NCI-H1694 treated with DMSO at 0.1 percent for 48 hours (cell line): ENCODE measurements around the gene SNRPB.
"Not testable (repeated sequence)": the region's sequence is repeated elsewhere in the genome, so short reads cannot be mapped to it uniquely, and the experiment has no call there.

Experiments used
- DNase-seq: peaks from one replicate; lab custom pipeline; 2025; lab: John Stamatoyannopoulos, UW

SNRPB gene

GRCh38 chr20:2470423-2471193 is at the start of gene SNRPB:
SNRPB (minus strand) TSS chr20:2470789; CDS start chr20:2470690, 99 bp downstream.
- DNase-seq: peak; percentile 99

GRCh38 chr20:2519115-2519809 is 48.7 kb upstream of the SNRPB start:
- DNase-seq: no peak

GRCh38 chr20:2518558-2518957 is 48.0 kb upstream of the SNRPB start:
- DNase-seq: no peak

GRCh38 chr20:2518096-2518495 is 47.5 kb upstream of the SNRPB start:
- DNase-seq: no peak

- no peak for DNase-seq
Observed at GRCh38 chr20:2516399-2516798, 45.8 kb upstream of the SNRPB start.

- no peak for DNase-seq
Observed at GRCh38 chr20:2515203-2515602, 44.6 kb upstream of the SNRPB start.

- no peak for DNase-seq
Observed at GRCh38 chr20:2509794-2510193, 39.2 kb upstream of the SNRPB start.

GRCh38 chr20:2509468-2509781 is 38.8 kb upstream of the SNRPB start:
- DNase-seq: no peak

GRCh38 chr20:2508631-2509467 is 38.3 kb upstream of the SNRPB start, which contains the start of gene ZNF343:
ZNF343 (minus strand) TSS chr20:2508915; CDS start chr20:2493895, 15,020 bp downstream.
- DNase-seq: peak; percentile 67

GRCh38 chr20:2507875-2508630 is 37.5 kb upstream of the SNRPB start:
- no peak for DNase-seq

GRCh38 chr20:2507464-2507863 is 36.9 kb upstream of the SNRPB start:
- DNase-seq: no peak

GRCh38 chr20:2506426-2506825 is 35.8 kb upstream of the SNRPB start:
- not testable (repeated sequence) for DNase-seq

GRCh38 chr20:2504803-2505202 is 34.2 kb upstream of the SNRPB start:
- DNase-seq: not testable (repeated sequence)

- not testable (repeated sequence) for DNase-seq
Observed at GRCh38 chr20:2502808-2503384, 32.3 kb upstream of the SNRPB start.

GRCh38 chr20:2485661-2486060 is 15.1 kb upstream of the SNRPB start:
- no peak for DNase-seq

- DNase-seq: no peak
Observed at GRCh38 chr20:2485080-2485479, 14.5 kb upstream of the SNRPB start.

- DNase-seq: no peak
Observed at GRCh38 chr20:2483504-2483903, 12.9 kb upstream of the SNRPB start.

GRCh38 chr20:2480381-2480780 is 9.8 kb upstream of the SNRPB start:
- no peak for DNase-seq

GRCh38 chr20:2476742-2477615 is 6.4 kb upstream of the SNRPB start:
- DNase-seq: no peak
